Measurements from ENCODE around the gene NEDD9.

The NEDD9 gene

DNA sequence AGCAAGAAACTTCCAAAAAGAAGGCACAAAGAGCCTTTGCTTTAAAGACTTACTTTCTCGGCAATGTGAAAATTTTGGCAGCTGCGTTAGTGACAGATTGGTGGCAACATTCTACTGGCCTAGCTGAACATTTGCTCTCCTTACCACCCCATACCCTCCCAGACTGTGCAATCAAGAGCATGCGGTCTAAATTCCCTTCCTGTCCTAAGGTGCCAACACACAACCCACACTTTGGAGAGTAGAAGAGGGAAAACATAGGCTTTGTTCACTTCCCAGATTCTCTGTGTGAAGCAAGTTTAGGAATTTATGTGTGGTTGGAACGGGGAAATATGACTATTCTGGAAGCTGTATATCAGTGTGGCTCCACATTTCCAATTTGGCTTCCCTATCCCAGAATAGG, 29.8 kb upstream of the NEDD9 start:
- Histone ChIP-seq H4K20me1 (ENCODE audit: low read depth, low read length) (no peaks in the 10 kb centered on the region), H3K36me3 (ENCODE audit: low read length) (peaks cover 12% of the 10 kb centered on the region; the same call in 1 of the 2 replicates), H3K4me3 (ENCODE audit: insufficient read depth, low read length, poor library complexity, severe bottlenecking) (no peak overlapping the region), H3K27ac (ENCODE audit: low read depth, low read length) (no peak overlapping the region), H3K9ac (ENCODE audit: low read length) (no peak overlapping the region), H3K79me2 (ENCODE audit: insufficient read depth, low read length) (0 out of 2 replicates have a peak, but pooled peaks cover 3% of the 10 kb centered on the region), H3K4me2 (ENCODE audit: low read depth, low read length, poor library complexity, severe bottlenecking) (no peak overlapping the region), H3F3A (ENCODE audit: insufficient read depth) (no peaks in the 10 kb centered on the region), H2AFZ (ENCODE audit: low read depth, low read length, severe bottlenecking) (no peak overlapping the region), H3K27me3 (ENCODE audit: low read length) (no peaks in the 10 kb centered on the region), H3K9me3 (ENCODE audit: insufficient read depth, low read length) (no peaks in the 10 kb centered on the region), H3K9me2 (replicated peaks; ENCODE audit: insufficient read depth, low read length) (no peaks in the 10 kb centered on the region)
- TF ChIP-seq EZH2phosphoT487 (conservative IDR thresholded peaks at IDR 0.05; ENCODE audit: low read length), result no peak
- TF ChIP-seq, protein P1, sequence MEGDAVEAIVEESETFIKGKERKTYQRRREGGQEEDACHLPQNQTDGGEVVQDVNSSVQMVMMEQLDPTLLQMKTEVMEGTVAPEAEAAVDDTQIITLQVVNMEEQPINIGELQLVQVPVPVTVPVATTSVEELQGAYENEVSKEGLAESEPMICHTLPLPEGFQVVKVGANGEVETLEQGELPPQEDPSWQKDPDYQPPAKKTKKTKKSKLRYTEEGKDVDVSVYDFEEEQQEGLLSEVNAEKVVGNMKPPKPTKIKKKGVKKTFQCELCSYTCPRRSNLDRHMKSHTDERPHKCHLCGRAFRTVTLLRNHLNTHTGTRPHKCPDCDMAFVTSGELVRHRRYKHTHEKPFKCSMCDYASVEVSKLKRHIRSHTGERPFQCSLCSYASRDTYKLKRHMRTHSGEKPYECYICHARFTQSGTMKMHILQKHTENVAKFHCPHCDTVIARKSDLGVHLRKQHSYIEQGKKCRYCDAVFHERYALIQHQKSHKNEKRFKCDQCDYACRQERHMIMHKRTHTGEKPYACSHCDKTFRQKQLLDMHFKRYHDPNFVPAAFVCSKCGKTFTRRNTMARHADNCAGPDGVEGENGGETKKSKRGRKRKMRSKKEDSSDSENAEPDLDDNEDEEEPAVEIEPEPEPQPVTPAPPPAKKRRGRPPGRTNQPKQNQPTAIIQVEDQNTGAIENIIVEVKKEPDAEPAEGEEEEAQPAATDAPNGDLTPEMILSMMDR (IDR thresholded peaks at IDR 0.05; ENCODE audit: insufficient read depth, low read length, poor library complexity, severe bottlenecking), result no peak

DNA sequence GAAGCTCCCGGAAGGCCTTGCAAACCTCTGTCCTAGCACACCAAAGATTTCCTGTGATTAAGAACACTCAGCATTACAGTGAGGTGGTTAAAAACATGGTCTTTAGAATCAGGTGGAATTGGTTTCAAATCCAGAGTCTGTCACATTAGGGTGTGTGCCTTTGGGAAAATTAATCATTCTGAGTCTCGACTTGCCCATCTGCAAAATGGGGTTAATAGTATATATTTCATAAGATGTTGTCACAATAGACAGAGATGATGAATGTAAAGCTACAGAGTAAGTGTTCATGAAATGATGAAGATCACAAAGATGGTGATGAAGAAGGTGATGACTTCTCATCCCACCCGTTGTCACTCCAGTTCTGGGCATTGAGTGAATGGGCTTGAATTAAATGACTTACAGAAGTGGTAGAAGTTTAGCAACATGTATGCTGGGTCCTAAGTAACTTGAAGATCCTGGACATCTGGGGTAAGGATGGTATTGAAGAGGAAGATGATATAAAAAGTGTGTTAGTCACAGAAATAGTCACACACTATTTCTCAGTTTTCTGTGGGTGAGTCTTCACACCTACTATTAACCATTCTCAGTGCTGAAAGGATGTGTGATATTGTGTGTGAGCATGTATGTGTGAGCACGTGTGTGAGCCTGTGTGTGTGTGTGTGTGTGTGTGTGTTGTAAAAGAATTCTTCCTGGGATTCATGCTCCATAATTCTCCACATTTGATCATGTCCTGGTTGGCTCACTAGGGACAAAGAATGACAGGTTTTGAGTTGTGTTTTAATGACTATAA, 28.0 kb upstream of the NEDD9 start:
- Histone ChIP-seq H2AFZ (ENCODE audit: low read depth, low read length, severe bottlenecking) (no peak overlapping the region), H3K9ac (ENCODE audit: low read length) (no peak overlapping the region), H3K36me3 (ENCODE audit: low read length) (peaks cover 12% of the 10 kb centered on the region; the same call in 1 of the 2 replicates), H3K9me3 (ENCODE audit: insufficient read depth, low read length) (no peaks in the 10 kb centered on the region), H3K4me3 (ENCODE audit: insufficient read depth, low read length, poor library complexity, severe bottlenecking) (no peak overlapping the region), H4K20me1 (ENCODE audit: low read depth, low read length) (no peaks in the 10 kb centered on the region), H3K9me2 (replicated peaks; ENCODE audit: insufficient read depth, low read length) (no peaks in the 10 kb centered on the region), H3K4me2 (ENCODE audit: low read depth, low read length, poor library complexity, severe bottlenecking) (no peak overlapping the region), H3K27ac (ENCODE audit: low read depth, low read length) (no peak overlapping the region), H3F3A (ENCODE audit: insufficient read depth) (no peaks in the 10 kb centered on the region), H3K27me3 (ENCODE audit: low read length) (no peaks in the 10 kb centered on the region), H3K79me2 (ENCODE audit: insufficient read depth, low read length) (0 out of 2 replicates have a peak, but pooled peaks cover 3% of the 10 kb centered on the region)
- TF ChIP-seq EZH2phosphoT487 (conservative IDR thresholded peaks at IDR 0.05; ENCODE audit: low read length), result no peak
- TF ChIP-seq, protein P1 (IDR thresholded peaks at IDR 0.05; ENCODE audit: insufficient read depth, low read length, poor library complexity, severe bottlenecking), result no peak

DNA sequence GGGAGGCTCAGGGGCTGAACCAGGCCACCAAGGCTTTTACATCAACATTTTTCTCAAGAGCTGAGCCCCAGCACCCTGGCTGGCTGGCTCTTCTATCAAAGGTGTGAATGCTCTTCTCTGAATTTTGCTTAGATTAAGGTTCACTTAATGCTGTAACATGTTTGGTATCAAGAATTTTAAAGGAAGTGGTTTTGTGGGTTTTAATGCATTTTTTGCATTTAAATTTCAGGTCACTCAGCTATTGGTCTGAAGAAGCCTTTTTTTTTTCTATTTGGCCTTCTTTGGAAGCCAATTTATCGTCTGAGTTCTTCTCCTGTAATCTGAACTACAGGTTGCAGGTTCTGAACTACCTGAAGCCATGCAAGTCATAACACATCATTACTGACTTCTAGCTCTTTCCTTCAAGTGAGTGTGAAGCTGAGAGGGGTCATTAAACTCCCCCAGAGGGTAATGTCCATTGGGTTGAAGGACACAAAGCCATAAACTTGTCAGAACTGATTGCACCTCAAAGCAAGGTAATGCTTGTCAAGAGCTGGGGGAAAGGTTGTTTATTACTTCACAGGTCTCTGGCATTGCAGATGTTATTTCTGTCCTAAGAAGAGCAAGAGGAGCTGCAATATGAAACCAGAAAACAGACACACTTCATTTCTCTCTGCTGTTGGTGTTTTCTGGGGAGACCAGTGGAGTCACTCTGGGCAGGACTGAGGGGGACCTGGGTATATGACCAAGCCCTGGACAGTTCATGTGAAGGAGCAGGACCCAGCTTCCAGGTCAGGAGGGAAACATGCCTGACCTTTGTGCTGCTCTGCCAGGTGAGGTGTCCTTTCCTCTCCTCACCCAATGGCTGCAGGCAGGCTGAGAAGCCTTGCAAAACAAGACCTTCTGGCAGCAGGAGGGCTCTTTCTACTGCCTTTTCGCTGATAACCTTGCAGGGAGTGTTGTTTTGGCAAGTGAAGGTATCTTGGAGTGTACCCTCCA, 26.1 kb upstream of the NEDD9 start:
- Histone ChIP-seq H3K27ac (ENCODE audit: low read depth, low read length) (peak overlapping the region; percentile 79), H2AFZ (ENCODE audit: low read depth, low read length, severe bottlenecking) (no peak overlapping the region), H3K9me2 (replicated peaks; ENCODE audit: insufficient read depth, low read length) (no peaks in the 10 kb centered on the region), H3K9me3 (ENCODE audit: insufficient read depth, low read length) (no peaks in the 10 kb centered on the region), H3K4me3 (ENCODE audit: insufficient read depth, low read length, poor library complexity, severe bottlenecking) (peak overlapping the region; percentile 4), H3K27me3 (ENCODE audit: low read length) (no peaks in the 10 kb centered on the region), H3F3A (ENCODE audit: insufficient read depth) (no peaks in the 10 kb centered on the region), H4K20me1 (ENCODE audit: low read depth, low read length) (no peaks in the 10 kb centered on the region), H3K4me2 (ENCODE audit: low read depth, low read length, poor library complexity, severe bottlenecking) (peak overlapping the region; percentile 46), H3K9ac (ENCODE audit: low read length) (peak overlapping the region; percentile 16), H3K79me2 (ENCODE audit: insufficient read depth, low read length) (0 out of 2 replicates have a peak, but pooled peaks cover 3% of the 10 kb centered on the region), H3K36me3 (ENCODE audit: low read length) (peaks cover 12% of the 10 kb centered on the region; the same call in 1 of the 2 replicates)
- TF ChIP-seq, protein P1 (IDR thresholded peaks at IDR 0.05; ENCODE audit: insufficient read depth, low read length, poor library complexity, severe bottlenecking), result no peak
- no peak for TF ChIP-seq EZH2phosphoT487 (conservative IDR thresholded peaks at IDR 0.05; ENCODE audit: low read length)

Data from SU-DHL-6 (cell line).